Heart left ventricle (tissue), 13 donors: Measurements from ENCODE around the gene TMEM31.

Experiments
- POLR2A ChIP-seq, 2 donors: fragments of 450-650 bp; IDR thresholded peaks; one replicate each; pipeline ENCODE4 v1.6.1; 2017; ENCODE audit warnings: antibody characterized with exemption in 2 of 2, mild to moderate bottlenecking in 2 of 2, moderate library complexity in 2 of 2
- TF ChIP-seq, protein P1 (sequence below), 12 donors: fragments of 200-600 bp; sonication (generic) in 4 of 12; IDR thresholded peaks; one replicate each; pipeline versions ENCODE4 v1.5.0 to v1.8.0; 2018 to 2022; ENCODE audit warnings: antibody characterized with exemption in 12 of 12, mild to moderate bottlenecking in 5 of 12
- donor health status: ischemic (EF 13 %, LVEDD 7.1; RV severe dilation, severe dysfunction).
- donor health status: DM: no; HTN: yes; CAD: no.
- donor health status: DM: no; HTN: no; CAD: no.
- donor health status: ischemic (EF 25% LVEDD 6.9; RV normal size, moderate dysfunction).
- donor health status: ischemic (EF 25% LVEDD 5.7; RV mildly dilated, moderate dysfunction).
- donor health status: ischemic (EF 35%, LVEDD 5.7; RV mildly dilated, moderate dysfunction).
- donor health status: nonischemic (EF 11% LVEDD 7.7; RV severe dilation, severe dysfunction).
- donor health status: DM: yes; HTN: yes; CAD: no.
- donor health status: PGD.
- donor health status: ischemic (EF 29% LVEDD 5.4; RV normal size, mild dysfunction).
- donor health status: nonischemic (EF 23%, LVEDD 6.1; RV moderate dilation, normal function).

DNA sequence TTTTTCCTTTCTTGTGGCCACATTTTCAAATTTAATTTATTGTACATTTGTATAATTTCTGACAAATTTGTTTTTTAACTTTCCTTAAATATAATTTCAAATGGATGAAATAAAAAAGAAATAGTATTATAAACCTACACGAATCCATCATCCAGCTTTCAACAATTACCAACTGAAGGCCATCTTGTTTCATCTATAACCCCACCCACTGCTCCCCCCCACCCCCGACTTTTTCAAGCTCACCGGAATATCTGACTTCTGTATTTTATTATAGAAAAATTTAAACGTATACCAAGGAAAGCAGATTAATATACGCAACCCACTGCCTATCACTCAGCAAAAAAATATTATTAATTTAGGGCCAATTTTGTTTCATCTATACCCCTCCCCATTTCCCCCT is 25.3 kb upstream of the TMEM31 start:
- TF ChIP-seq, protein P1, sequence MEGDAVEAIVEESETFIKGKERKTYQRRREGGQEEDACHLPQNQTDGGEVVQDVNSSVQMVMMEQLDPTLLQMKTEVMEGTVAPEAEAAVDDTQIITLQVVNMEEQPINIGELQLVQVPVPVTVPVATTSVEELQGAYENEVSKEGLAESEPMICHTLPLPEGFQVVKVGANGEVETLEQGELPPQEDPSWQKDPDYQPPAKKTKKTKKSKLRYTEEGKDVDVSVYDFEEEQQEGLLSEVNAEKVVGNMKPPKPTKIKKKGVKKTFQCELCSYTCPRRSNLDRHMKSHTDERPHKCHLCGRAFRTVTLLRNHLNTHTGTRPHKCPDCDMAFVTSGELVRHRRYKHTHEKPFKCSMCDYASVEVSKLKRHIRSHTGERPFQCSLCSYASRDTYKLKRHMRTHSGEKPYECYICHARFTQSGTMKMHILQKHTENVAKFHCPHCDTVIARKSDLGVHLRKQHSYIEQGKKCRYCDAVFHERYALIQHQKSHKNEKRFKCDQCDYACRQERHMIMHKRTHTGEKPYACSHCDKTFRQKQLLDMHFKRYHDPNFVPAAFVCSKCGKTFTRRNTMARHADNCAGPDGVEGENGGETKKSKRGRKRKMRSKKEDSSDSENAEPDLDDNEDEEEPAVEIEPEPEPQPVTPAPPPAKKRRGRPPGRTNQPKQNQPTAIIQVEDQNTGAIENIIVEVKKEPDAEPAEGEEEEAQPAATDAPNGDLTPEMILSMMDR (IDR thresholded peaks at IDR 0.05): no peak
- no peak for TF ChIP-seq POLR2A (IDR thresholded peaks at IDR 0.05)
